K562 (cell line): ENCODE measurements around the gene SLC4A2. TPM values are rescaled to one million over a fixed set of nuclear protein-coding genes. Genes with fewer than 3 reads are reported as not detected.

Experiments used
- BACH1 ChIP-seq: fragments of 200-800 bp; sonication (Bioruptor generic); IDR thresholded peaks from 2 replicates; pipeline ENCODE4 v1.6.1; 2016; ENCODE audit warnings: missing genetic modification characterization, missing compliant biosample characterization
- CTCF ChIP-seq, 3 experiments: IDR thresholded peaks in 2 of 3; conservative IDR thresholded peaks in 1 of 3; 2 replicates each; pipeline ENCODE4 v1.5.1; 2011 to 2012; ENCODE audit warnings: low read length in 3 of 3, mild to moderate bottlenecking in 3 of 3, control low read depth in 2 of 3, improper control_type of control experiment in 1 of 3, inconsistent platforms in 1 of 3, low read depth in 1 of 3, mixed read lengths in 1 of 3, moderate library complexity in 1 of 3; ENCODE audit not compliant: insufficient read depth in 2 of 3
- HMGN3 ChIP-seq: IDR thresholded peaks from 2 replicates; pipeline ENCODE4 v1.6.1; 2011; ENCODE audit warnings: borderline replicate concordance, low read depth, mild to moderate bottlenecking, mixed read lengths, low read length; ENCODE audit not compliant: insufficient read length; ENCODE audit errors: extremely low read depth
- MAFF ChIP-seq: IDR thresholded peaks from 2 replicates; pipeline ENCODE4 v1.6.1; 2012; ENCODE audit warnings: low read length, improper control_type of control experiment
- MTF1 ChIP-seq: fragments of 250-450 bp; sonication (Bioruptor Pico); IDR thresholded peaks from 2 replicates; pipeline ENCODE4 v1.9.0; 2021; ENCODE audit warnings: moderate library complexity, mild to moderate bottlenecking, inconsistent platforms, borderline replicate concordance
- PRPF4 ChIP-seq: fragments of 200-400 bp; formaldehyde crosslinking; IDR thresholded peaks from one replicate; pipeline ENCODE4 v1.6.1; 2017; ENCODE audit warnings: low read length, low read depth, mild to moderate bottlenecking; ENCODE audit not compliant: insufficient read depth, poor library complexity, severe bottlenecking
- RNF219 ChIP-seq: fragments of 250-450 bp; sonication (Bioruptor Pico); IDR thresholded peaks from 2 replicates; pipeline ENCODE4 v1.5.0; 2022; ENCODE audit warnings: mild to moderate bottlenecking
- TCF7L2 ChIP-seq: fragments of 150-350 bp; IDR thresholded peaks from 2 replicates; pipeline ENCODE4 v1.6.1; 2016; ENCODE audit warnings: low read depth, mild to moderate bottlenecking, low read length, moderate library complexity
- ZBTB1 ChIP-seq: sonication (generic); formaldehyde crosslinking; IDR thresholded peaks from 2 replicates; pipeline ENCODE4 v1.8.1; 2023; ENCODE audit warnings: missing genetic modification reagents, low read depth, mild to moderate bottlenecking, borderline replicate concordance
- ZBTB17 ChIP-seq: fragments of 450-650 bp; formaldehyde crosslinking; IDR thresholded peaks from 2 replicates; pipeline ENCODE4 v1.4.0; 2020; ENCODE audit warnings: mild to moderate bottlenecking
- ZNF175 ChIP-seq: fragments of 200-800 bp; sonication (Bioruptor generic); IDR thresholded peaks from 2 replicates; pipeline ENCODE4 v1.6.1; 2016; ENCODE audit warnings: low read depth, mild to moderate bottlenecking, missing genetic modification characterization, missing compliant biosample characterization
- ZNF407 ChIP-seq: fragments of 450-650 bp; IDR thresholded peaks from 2 replicates; pipeline ENCODE4 v1.6.1; 2016; ENCODE audit warnings: low read depth
- ZNF41 ChIP-seq: fragments of 250-450 bp; sonication (Bioruptor Pico); conservative IDR thresholded peaks from 2 replicates; pipeline ENCODE4 v1.4.0; 2020; ENCODE audit warnings: mild to moderate bottlenecking
- ZNF584 ChIP-seq: fragments of 200-800 bp; sonication (Bioruptor generic); IDR thresholded peaks from 2 replicates; pipeline ENCODE4 v1.6.1; 2016; ENCODE audit warnings: low read depth, mild to moderate bottlenecking, missing genetic modification characterization, missing compliant biosample characterization
- polyA plus RNA-seq, 8 experiments: library from polyadenylated mRNA; depleted of rRNA in 4 of 8; stranded (reverse) in 5 of 8; unstranded in 3 of 8; fragments of >200 nt; fragmentation: Nextera tagmentation in 2 of 8; fragmentation: Illumina TruSeq in 1 of 8; extraction: Ambion mirVana in 2 of 8; extraction: Trizol in 1 of 8; gene quantifications; 2 replicates each; pipeline versions ENCODE4 v1.2.1 to v1.2.3, GENCODE V29; 2011 to 2014; ENCODE audit warnings: inconsistent platforms in 1 of 8, missing spikeins in 1 of 8
- total RNA-seq, 7 experiments: library from RNA; depleted of rRNA in 6 of 7; stranded (reverse); fragments of >200 nt in 6 of 7; fragmentation: Illumina TruSeq in 2 of 7; extraction: Trizol in 2 of 7; gene quantifications; 2 replicates each; pipeline versions ENCODE4 v1.2.1 to v1.2.3, GENCODE V29; 2011 to 2021; ENCODE audit warnings: low replicate concordance in 1 of 7

Gene SLC4A2
- total and polyA plus RNA-seq, 9 of the 15 experiments (the other 6 are each of a cell fraction or from before 2014, with no cell fraction given): 11.4 to 375 (median 130) TPM

- TF ChIP-seq CTCF (IDR thresholded peaks at IDR 0.05 in 2 of 3, conservative IDR thresholded peaks at IDR 0.05 in 1 of 3; ENCODE audit: insufficient read depth in 2 of 3, low read depth in 1 of 3, low read length in 3 of 3): peak; percentile 50 to 84 (median 66); a peak in 5 of 6 replicates
- no peak for TF ChIP-seq TCF7L2
- no peak for TF ChIP-seq ZNF41 (CRISPR knock-in tag)
- TF ChIP-seq PRPF4: no peak
- no peak for TF ChIP-seq MAFF
- no peak for TF ChIP-seq ZNF584
- TF ChIP-seq ZBTB1 (CRISPR knock-in tag): no peak
- TF ChIP-seq ZNF175 (CRISPR knock-in tag): no peak
- no peak for TF ChIP-seq RNF219
- no peak for TF ChIP-seq MTF1 (CRISPR knock-in tag)
- peak; percentile 81 for TF ChIP-seq HMGN3
- no peak for TF ChIP-seq ZNF407
- no peak; the same call in 1 of the 2 replicates for TF ChIP-seq ZBTB17 (CRISPR knock-in tag)
- TF ChIP-seq BACH1: no peak
These were observed 28.0 kb downstream of the SLC4A2 start (continued) for GRCh38 chr7:151087245-151088018.
